Fibroblast of pulmonary artery (primary cell): ENCODE measurements around the gene PRDX4.
"Not testable (repeated sequence)": the region's sequence is repeated elsewhere in the genome, so short reads cannot be mapped to it uniquely, and the experiment has no call there.

ENCODE experiments used
- DNase-seq: peaks from one replicate; pipeline ENCODE4 v3.0.0-alpha.2; 2010; ENCODE audit warnings: low read depth
- H3K4me3 ChIP-seq: replicated peaks from 2 replicates; pipeline ENCODE4 v1.5.1; 2011; ENCODE audit warnings: low read depth, mild to moderate bottlenecking, control low read depth, low read length, moderate library complexity
- TF ChIP-seq, protein P1 (sequence below): IDR thresholded peaks from 2 replicates; pipeline ENCODE4 v1.5.1; 2011; ENCODE audit warnings: mild to moderate bottlenecking, control low read depth, low read length, inconsistent platforms; ENCODE audit errors: missing control alignments

The PRDX4 gene

DNA sequence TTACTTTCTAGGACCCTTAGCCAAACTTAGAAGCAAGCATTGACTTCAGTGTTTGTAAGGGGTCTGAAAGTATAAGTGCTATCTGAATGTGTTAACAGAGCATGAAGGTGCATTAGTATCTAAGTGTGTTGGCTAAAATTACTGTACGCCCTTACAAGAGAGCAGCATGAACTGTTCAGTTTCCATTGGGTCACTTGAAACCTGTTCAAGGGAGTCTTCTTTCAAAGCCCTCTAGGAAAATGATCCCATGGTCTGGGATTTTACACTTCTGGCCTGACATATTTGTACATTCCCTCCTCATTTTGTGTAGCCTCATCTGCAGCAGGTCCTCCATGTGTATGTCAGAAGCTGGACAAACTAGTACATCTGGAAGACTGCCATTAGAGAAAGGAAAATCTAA lies 3.2 kb downstream of the PRDX4 start:
- no peak overlapping the region for H3K4me3 ChIP-seq
- TF ChIP-seq, protein P1, sequence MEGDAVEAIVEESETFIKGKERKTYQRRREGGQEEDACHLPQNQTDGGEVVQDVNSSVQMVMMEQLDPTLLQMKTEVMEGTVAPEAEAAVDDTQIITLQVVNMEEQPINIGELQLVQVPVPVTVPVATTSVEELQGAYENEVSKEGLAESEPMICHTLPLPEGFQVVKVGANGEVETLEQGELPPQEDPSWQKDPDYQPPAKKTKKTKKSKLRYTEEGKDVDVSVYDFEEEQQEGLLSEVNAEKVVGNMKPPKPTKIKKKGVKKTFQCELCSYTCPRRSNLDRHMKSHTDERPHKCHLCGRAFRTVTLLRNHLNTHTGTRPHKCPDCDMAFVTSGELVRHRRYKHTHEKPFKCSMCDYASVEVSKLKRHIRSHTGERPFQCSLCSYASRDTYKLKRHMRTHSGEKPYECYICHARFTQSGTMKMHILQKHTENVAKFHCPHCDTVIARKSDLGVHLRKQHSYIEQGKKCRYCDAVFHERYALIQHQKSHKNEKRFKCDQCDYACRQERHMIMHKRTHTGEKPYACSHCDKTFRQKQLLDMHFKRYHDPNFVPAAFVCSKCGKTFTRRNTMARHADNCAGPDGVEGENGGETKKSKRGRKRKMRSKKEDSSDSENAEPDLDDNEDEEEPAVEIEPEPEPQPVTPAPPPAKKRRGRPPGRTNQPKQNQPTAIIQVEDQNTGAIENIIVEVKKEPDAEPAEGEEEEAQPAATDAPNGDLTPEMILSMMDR, result no peak
- DNase-seq, result no peak

DNA sequence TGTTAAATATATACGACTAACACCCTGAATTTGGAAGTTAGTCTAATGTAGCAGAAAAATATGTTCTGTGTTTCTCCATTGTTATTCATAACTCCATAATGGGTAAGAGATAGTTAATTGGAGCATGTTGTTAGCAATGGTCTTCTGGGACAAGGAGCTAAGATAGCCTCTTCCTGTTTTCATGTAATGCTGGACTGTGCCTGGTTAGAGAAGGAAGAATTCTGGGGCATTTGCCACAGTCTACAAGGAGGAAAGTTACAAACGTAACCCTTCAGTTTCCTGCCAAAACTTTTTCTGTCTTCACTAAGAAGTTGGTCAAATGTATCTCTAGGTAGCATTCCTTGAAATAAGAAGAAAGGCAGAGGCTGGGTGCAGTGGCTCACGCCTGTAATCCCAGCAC lies 5.8 kb downstream of the PRDX4 start:
- DNase-seq, result peak; percentile 16
- TF ChIP-seq, protein P1, result no peak
- no peak overlapping the region for H3K4me3 ChIP-seq

DNA sequence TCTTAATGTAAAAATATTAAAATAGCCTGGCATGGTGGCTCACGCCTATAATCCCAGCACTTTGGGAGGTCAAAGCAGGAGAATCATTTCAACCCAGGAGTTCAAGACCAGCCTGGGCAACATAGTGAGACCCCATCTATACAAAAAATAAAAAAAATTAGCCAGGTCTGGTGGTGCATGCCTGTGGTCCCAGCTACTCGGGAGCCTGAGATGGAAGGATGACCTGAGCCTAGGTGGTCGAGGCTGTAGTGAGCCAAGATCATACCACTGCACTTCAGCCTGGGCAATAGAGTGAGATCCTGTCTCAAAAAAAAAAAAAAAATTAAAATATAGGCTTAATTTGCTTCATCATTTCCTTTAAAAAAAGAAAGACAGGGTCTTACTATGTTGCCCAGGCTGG lies 9.2 kb downstream of the PRDX4 start:
- H3K4me3 ChIP-seq, DNase-seq: not testable (repeated sequence)

DNA sequence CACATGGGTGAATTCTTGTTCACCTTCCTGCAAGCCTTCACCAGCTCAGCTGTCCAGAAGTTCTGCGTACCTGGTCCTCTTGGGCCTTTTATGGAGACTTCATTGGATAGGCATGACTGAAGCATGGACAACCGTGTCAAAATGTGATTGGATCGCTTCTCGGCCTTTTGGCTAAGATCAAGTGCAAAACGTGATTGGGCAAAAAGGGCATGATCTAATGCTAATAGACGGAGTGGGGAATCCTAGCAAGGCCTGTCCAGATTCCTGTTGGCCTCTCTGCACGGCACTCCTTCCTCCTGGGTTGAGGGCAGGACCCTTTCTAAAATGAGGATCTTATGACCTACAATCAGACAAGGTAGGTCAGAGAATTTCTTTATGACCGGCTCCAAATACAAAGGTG lies 24.9 kb downstream of the PRDX4 start:
- TF ChIP-seq, protein P1, result no peak
- no peak overlapping the region for H3K4me3 ChIP-seq
- DNase-seq, result no peak

DNA sequence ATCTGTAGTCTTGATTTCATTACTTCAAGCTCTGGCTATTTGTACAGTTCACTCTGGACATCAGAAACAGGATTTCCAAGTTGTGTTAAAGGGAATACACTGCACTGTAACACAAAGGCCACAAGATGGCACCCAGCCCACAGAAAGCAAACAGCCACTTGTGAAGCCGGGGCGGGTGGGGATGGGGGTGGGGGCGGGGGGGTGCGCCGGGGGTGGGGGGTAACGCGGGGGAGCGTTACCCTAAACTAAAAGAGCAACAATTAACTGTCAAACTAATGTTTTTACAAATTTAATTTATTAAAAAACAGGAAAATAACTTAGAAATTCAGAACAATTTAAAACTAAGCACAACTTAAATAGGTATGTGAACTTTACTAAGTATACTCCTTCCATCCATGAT lies 27.3 kb downstream of the PRDX4 start:
- peak; percentile 67 for DNase-seq
- no peak overlapping the region for H3K4me3 ChIP-seq
- TF ChIP-seq, protein P1, result peak; percentile 46

DNA sequence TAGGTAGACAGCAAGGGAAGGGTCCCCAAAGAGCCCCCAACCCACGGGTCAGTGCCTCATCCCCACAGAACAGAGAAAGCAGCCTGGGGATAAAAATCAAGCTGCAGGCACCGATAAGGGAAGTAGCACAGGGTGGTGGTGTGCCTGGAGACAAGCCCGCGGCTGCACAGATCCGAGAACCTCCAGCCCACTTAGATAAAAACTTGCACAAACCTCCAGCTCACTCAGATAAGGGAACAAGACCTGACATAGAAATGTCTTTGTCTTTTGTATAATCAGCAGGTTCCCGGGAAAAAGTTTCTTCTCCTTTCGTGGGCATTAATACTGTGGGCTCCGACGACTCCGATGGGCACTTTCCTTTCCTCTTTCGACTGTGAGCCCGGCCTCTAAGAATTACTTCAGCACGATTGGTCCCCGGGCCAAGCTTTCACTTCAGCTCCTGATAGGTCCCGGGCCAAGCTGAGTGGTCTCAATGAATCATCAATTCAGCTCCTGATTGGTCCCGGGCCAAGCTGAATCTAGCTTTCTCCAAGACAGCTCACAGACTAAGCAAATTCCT lies 32.4 kb downstream of the PRDX4 start:
- TF ChIP-seq, protein P1, result no peak
- peak overlapping the region; percentile 37 for H3K4me3 ChIP-seq
- DNase-seq, result peak; percentile 48

DNA sequence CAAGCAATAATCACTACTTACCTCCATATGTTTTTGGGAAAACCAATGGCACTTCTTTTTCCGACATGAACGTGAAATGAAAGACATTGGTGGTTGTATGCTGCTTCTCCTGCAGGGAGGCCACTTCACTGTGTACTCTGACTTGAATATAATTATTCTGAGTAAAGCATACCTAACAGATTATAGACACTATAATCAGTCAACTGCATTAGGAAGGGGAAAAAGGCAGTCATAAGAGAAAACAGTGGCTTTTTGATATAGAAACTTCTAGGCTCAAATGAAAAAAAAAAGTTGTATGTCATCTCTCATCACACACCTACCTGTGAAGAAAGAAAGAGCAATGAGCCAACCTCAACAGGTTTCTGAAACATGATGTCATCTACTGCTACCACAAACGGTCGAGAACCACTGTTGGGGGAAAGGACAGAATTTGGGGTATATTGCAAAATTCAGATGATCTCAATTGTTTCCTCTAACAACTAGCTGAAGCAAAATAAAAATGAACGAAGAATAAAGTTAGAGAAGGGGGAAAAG lies 37.4 kb downstream of the PRDX4 start:
- H3K4me3 ChIP-seq, result no peak overlapping the region
- TF ChIP-seq, protein P1, result no peak
- no peak for DNase-seq

DNA sequence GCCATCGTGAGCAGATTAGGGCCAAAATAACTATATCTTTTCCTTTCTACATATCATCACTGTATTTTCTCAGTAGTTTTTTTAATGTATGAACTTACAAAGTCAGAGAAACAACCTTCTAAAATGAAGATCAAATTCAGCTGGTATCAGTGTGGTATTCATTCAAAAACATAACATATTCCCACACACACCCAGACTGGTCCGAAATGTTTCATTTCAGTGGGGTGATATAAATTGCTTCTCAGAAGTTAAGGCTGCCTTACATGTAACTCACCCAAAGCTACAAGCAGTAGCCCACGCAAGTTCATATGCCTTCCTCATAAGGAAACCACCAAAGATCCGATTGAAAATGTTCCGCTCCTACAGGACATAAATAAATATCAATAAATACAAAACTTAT lies 37.9 kb downstream of the PRDX4 start:
- no peak for DNase-seq
- H3K4me3 ChIP-seq, result no peak overlapping the region
- TF ChIP-seq, protein P1, result no peak
